PFSK-1 (cell line): ENCODE measurements around the gene UBL3.

Source experiments
- FOXP2 ChIP-seq: optimal IDR thresholded peaks from 2 replicates; pipeline ENCODE3; 2011; ENCODE audit warnings: borderline replicate concordance, control low read depth, inconsistent platforms; ENCODE audit not compliant: insufficient read depth; ENCODE audit errors: extremely low read length, extremely low read depth
- POLR2AphosphoS5 ChIP-seq: IDR thresholded peaks from 2 replicates; pipeline ENCODE4 v1.6.1; 2012; ENCODE audit warnings: low read depth, mild to moderate bottlenecking, control low read depth, low read length, moderate library complexity
- REST ChIP-seq, 2 experiments: IDR thresholded peaks; 2 replicates each; pipeline versions ENCODE4 v1.6.1 to v1.8.0; 2011 to 2012; ENCODE audit warnings: low read depth in 2 of 2, low read length in 2 of 2, control low read depth in 1 of 2, inconsistent platforms in 1 of 2, mild to moderate bottlenecking in 1 of 2, moderate library complexity in 1 of 2; ENCODE audit not compliant: insufficient read depth in 1 of 2
- SIN3A ChIP-seq: IDR thresholded peaks from 2 replicates; pipeline ENCODE4 v1.6.1; 2012; ENCODE audit warnings: mild to moderate bottlenecking, low read length, moderate library complexity, borderline replicate concordance; ENCODE audit not compliant: insufficient read depth
- TAF1 ChIP-seq: IDR thresholded peaks from 2 replicates; pipeline ENCODE4 v1.6.1; 2012; ENCODE audit warnings: low read length, control low read depth, borderline replicate concordance; ENCODE audit not compliant: insufficient read depth

Gene UBL3

GRCh38 chr13:29840585-29840984, 9.8 kb downstream of the UBL3 start:
- TF ChIP-seq FOXP2: no peak
- no peak for TF ChIP-seq POLR2AphosphoS5
- no peak for TF ChIP-seq SIN3A
- no peak for TF ChIP-seq REST (IDR thresholded peaks at IDR 0.05; ENCODE audit: insufficient read depth in 1 of 2, low read depth in 2 of 2, low read length in 2 of 2)
- no peak for TF ChIP-seq TAF1

- TF ChIP-seq TAF1 (no peak), FOXP2 (no peak), REST (IDR thresholded peaks at IDR 0.05; ENCODE audit: insufficient read depth in 1 of 2, low read depth in 2 of 2, low read length in 2 of 2) (no peak), SIN3A (no peak), POLR2AphosphoS5 (no peak)
Observed at GRCh38 chr13:29835280-29836061, 14.9 kb downstream of the UBL3 start.

GRCh38 chr13:29832761-29833298, 17.6 kb downstream of the UBL3 start:
- TF ChIP-seq TAF1: no peak

GRCh38 chr13:29830000-29830399, 20.4 kb downstream of the UBL3 start:
- TF ChIP-seq REST (IDR thresholded peaks at IDR 0.05; ENCODE audit: insufficient read depth in 1 of 2, low read depth in 2 of 2, low read length in 2 of 2): no peak
- TF ChIP-seq TAF1: no peak
- TF ChIP-seq SIN3A: no peak
- no peak for TF ChIP-seq FOXP2
- TF ChIP-seq POLR2AphosphoS5: no peak

GRCh38 chr13:29819143-29819542, 31.3 kb downstream of the UBL3 start:
- TF ChIP-seq REST (IDR thresholded peaks at IDR 0.05; ENCODE audit: insufficient read depth in 1 of 2, low read depth in 2 of 2, low read length in 2 of 2): no peak
- TF ChIP-seq TAF1: no peak
- TF ChIP-seq POLR2AphosphoS5: no peak
- TF ChIP-seq FOXP2: no peak
- TF ChIP-seq SIN3A: no peak
